ENCODE data around the gene ARHGEF12. TPM values are rescaled to one million over a fixed set of nuclear protein-coding genes. Genes with fewer than 3 reads are reported as not detected.

Gene ARHGEF12
- total and polyA plus RNA-seq, 2 experiments from 2014 or later = 9.0 to 38.9 TPM

DNA sequence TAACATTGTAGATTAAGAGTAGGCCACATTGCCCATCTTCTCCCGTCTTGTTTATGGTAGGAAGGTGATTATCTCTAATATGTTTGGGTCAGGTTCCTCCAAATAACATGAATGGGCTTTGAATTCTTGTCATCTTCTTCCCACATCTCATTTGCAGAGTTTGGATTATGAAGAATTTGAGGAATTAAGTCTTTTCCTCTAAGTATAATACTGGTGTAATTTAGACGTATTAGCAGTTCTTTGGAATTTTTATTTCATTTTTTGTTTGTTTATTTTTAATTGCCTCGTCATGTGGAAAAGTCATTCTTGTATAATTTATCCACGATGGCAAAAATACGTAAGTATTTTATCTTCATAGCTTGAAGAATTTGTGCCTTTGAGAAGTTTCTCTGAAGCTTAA is 73.4 kb downstream of the ARHGEF12 start (continued):
- TF ChIP-seq ZNF462 (CRISPR knock-in tag; IDR thresholded peaks at IDR 0.05) = no peak
- TF ChIP-seq ETS1 (IDR thresholded peaks at IDR 0.05) = no peak
- TF ChIP-seq CTCF (conservative IDR thresholded peaks at IDR 0.05; ENCODE audit: low read depth in 2 of 2) = no peak
- no peak for TF ChIP-seq JUNB (IDR thresholded peaks at IDR 0.05; ENCODE audit: unreplicated experiment)
- TF ChIP-seq ZNF331 (CRISPR knock-in tag; IDR thresholded peaks at IDR 0.05; ENCODE audit: low read depth) = no peak
